Prostate gland (tissue), 2 donors: ENCODE measurements around the gene ADGRL3. TPM values are rescaled to one million over a fixed set of nuclear protein-coding genes. Genes with fewer than 3 reads are reported as not detected.

Experiments
- DNase-seq: peaks from one replicate; pipeline ENCODE4 v3.0.0-alpha.2; 2019; ENCODE audit warnings: low spot score
- H3K27ac ChIP-seq, 2 donors: fragments of 200-600 bp; sonication (generic); 2 replicates each; pipeline ENCODE4 v1.5.1; 2017 to 2019
- H3K27me3 ChIP-seq: fragments of 200-600 bp; sonication (generic); replicated peaks from 2 replicates; pipeline ENCODE4 v1.5.1; 2019; ENCODE audit not compliant: insufficient read depth
- H3K36me3 ChIP-seq, 2 donors: fragments of 200-600 bp; sonication (generic); 1 replicate in 1 of 2; 2 replicates in 1 of 2; pipeline versions ENCODE4 v1.5.1 to v1.8.1; 2017 to 2019
- H3K4me1 ChIP-seq: fragments of 200-600 bp; sonication (generic); replicated peaks from 2 replicates; pipeline ENCODE4 v1.5.1; 2019
- H3K4me3 ChIP-seq, 2 donors: fragments of 200-600 bp; sonication (generic); 2 replicates each; pipeline ENCODE4 v1.5.1; 2017 to 2019
- H3K9me3 ChIP-seq: fragments of 200-600 bp; sonication (generic); 2 replicates; pipeline ENCODE4 v1.5.1; 2017
- CTCF ChIP-seq, 4 experiments: fragments of 200-600 bp in 2 of 4; fragments of 450-650 bp in 2 of 4; sonication (generic) in 2 of 4; IDR thresholded peaks; 1 replicate in 3 of 4; 2 replicates in 1 of 4; pipeline ENCODE4 v1.5.1; 2016 to 2019; ENCODE audit warnings: antibody characterized with exemption in 4 of 4, mild to moderate bottlenecking in 2 of 4, moderate library complexity in 2 of 4
- POLR2A ChIP-seq: fragments of 450-650 bp; IDR thresholded peaks from one replicate; pipeline ENCODE4 v1.6.1; 2016; ENCODE audit warnings: antibody characterized with exemption, mild to moderate bottlenecking
- POLR2AphosphoS5 ChIP-seq: sonication (generic); formaldehyde crosslinking; IDR thresholded peaks from one replicate; pipeline ENCODE4 v1.6.1; 2017; ENCODE audit warnings: antibody characterized with exemption
- WGBS: methylation state at CpG from one replicate; pipeline ENCODE4 v1.1.5; 2018; 5-methylcytosine and 5-hydroxymethylcytosine counted together
- intact Hi-C: fragments of 100-400 bp; cut with DNase I; formaldehyde crosslinking; loops from one replicate; pipeline ENCODE4 v1.14.2; 2022
- total RNA-seq, 2 donors: library from RNA; depleted of rRNA; stranded (reverse); fragments of >200 nt; gene quantifications; one replicate each; pipeline ENCODE4 v1.1.0, GENCODE V29; 2016

The ADGRL3 gene
- total RNA-seq, 2 donors from 2014 or later, result 1.7 to 23.5 TPM

GRCh38 chr4:61520681-61521160, 320.6 kb downstream of the ADGRL3 start:
- 57% methylated on average over 1 of the region's 1 CpG for WGBS
- no peak for DNase-seq
- Histone ChIP-seq H3K9me3 (no peaks in the 10 kb centered on the region), H3K4me1 (no peaks in the 10 kb centered on the region), H3K4me3 (no peak overlapping the region), H3K27me3 (peaks cover 2% of the 10 kb centered on the region), H3K36me3 (no peaks in the 10 kb centered on the region), H3K27ac (no peak overlapping the region)
- TF ChIP-seq CTCF (IDR thresholded peaks at IDR 0.05) (no peak), POLR2A (no peak), POLR2AphosphoS5 (no peak)
- intact Hi-C loops, result no loop called here

DNA sequence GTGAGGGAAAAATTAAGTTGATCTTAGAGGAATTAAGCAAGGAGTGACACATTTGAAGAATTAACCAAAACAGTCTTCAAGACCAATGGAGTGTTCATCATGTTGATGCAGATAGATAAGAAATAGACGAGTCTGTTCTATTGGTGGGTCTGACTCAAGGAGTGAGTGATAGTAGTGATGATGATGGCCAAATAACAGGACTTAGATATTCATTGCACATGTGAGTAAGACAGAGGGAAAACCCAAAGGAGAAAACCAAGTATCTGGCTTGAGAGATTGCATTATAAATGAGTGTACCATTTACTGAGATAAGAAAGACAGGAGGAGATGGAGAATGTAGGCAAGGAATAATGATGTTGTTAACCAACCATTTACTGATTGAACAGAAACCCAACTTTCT, 321.3 kb downstream of the ADGRL3 start:
- intact Hi-C loops, result no loop called here
- H3K27ac ChIP-seq, result no peak overlapping the region
- WGBS, result 92% methylated on average over 1 of the region's 1 CpG

GRCh38 chr4:61522312-61522711, 322.2 kb downstream of the ADGRL3 start:
- WGBS, result 93% methylated on average over 2 of the region's 2 CpGs
- TF ChIP-seq POLR2A, result no peak
- no peak for TF ChIP-seq POLR2AphosphoS5
- no peak for TF ChIP-seq CTCF (IDR thresholded peaks at IDR 0.05)
- no peaks in the 10 kb centered on the region for H3K4me1 ChIP-seq
- no peak overlapping the region for H3K27ac ChIP-seq
- H3K27me3 ChIP-seq, result peaks cover 2% of the 10 kb centered on the region
- no peaks in the 10 kb centered on the region for H3K36me3 ChIP-seq
- intact Hi-C loops, result no loop called here
- H3K4me3 ChIP-seq, result no peak overlapping the region
- H3K9me3 ChIP-seq, result no peaks in the 10 kb centered on the region
- no peak for DNase-seq

More for the DNA sequence above, 321.3 kb downstream of the ADGRL3 start:
- no peak overlapping the region for H3K4me3 ChIP-seq
- H3K27me3 ChIP-seq, result peaks cover 2% of the 10 kb centered on the region
- no peaks in the 10 kb centered on the region for H3K9me3 ChIP-seq
- DNase-seq, result no peak
- H3K4me1 ChIP-seq, result no peaks in the 10 kb centered on the region
- TF ChIP-seq POLR2AphosphoS5, result no peak
- no peaks in the 10 kb centered on the region for H3K36me3 ChIP-seq

DNA sequence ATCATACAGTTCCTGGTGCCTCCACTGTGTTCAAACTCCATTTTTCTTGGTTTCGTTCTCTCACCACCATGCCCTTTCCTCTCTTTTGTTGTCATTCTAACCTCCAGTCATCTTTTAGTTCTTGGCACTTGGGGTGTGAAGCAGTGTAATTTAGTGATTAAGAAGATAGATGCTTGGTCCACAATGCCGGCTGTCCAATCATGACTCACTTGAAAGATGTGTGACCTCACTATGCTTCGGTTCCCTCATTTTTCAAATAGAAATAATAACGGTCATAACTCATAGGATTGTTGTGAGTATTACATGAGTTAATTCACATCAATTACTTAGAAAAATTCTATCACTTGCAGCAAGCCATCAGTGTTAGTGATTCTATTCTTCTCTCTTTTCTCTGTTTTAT, 327.8 kb downstream of the ADGRL3 start:
- H3K27ac ChIP-seq, result no peak overlapping the region
- no peak for DNase-seq
- intact Hi-C loops, result no loop called here
- no peaks in the 10 kb centered on the region for H3K9me3 ChIP-seq
- no peaks in the 10 kb centered on the region for H3K27me3 ChIP-seq
- H3K36me3 ChIP-seq, result no peaks in the 10 kb centered on the region
- H3K4me3 ChIP-seq, result no peak overlapping the region
- WGBS, result 95% methylated on average over 4 of the region's 4 CpGs
- no peak for TF ChIP-seq CTCF (IDR thresholded peaks at IDR 0.05)
- no peak for TF ChIP-seq POLR2AphosphoS5
- TF ChIP-seq POLR2A, result no peak
- no peaks in the 10 kb centered on the region for H3K4me1 ChIP-seq

DNA sequence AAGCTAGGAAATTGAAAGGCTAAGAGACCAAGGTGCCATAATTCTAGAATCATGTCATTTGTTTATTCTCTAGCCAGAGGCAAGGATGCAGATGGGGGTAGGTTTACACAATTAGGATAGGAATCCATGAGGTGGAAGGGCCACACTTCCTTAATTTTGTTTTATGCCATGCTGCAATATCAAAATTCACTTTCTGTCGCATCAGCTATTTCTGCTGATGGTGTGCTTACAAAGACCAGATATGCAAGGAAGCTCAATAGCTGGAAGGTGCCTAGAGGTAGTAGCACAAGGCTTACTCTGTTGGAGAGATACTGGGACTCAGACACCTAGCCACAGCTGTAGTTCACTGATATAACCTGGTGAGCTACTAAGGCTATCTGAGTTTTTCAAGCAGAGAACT, 328.5 kb downstream of the ADGRL3 start:
- H3K4me1 ChIP-seq, result no peaks in the 10 kb centered on the region
- no peaks in the 10 kb centered on the region for H3K27me3 ChIP-seq
- TF ChIP-seq POLR2A (no peak), POLR2AphosphoS5 (no peak), CTCF (IDR thresholded peaks at IDR 0.05) (no peak)
- H3K4me3 ChIP-seq, result no peak overlapping the region
- 87% methylated on average over 1 of the region's 1 CpG for WGBS
- intact Hi-C loops, result no loop called here
- no peak overlapping the region for H3K27ac ChIP-seq
- H3K9me3 ChIP-seq, result no peaks in the 10 kb centered on the region
- DNase-seq, result no peak
- no peaks in the 10 kb centered on the region for H3K36me3 ChIP-seq
